Inflammatory macrophage (primary cell): ENCODE data around the gene C2CD2.
"Not testable (repeated sequence)": the region's sequence is repeated elsewhere in the genome, so short reads cannot be mapped to it uniquely, and the experiment has no call there.

Source experiments
- DNase-seq, 2 donors: peaks; one replicate each; pipeline ENCODE4 v3.0.0-alpha.2; 2020 to 2022

C2CD2 gene

DNA sequence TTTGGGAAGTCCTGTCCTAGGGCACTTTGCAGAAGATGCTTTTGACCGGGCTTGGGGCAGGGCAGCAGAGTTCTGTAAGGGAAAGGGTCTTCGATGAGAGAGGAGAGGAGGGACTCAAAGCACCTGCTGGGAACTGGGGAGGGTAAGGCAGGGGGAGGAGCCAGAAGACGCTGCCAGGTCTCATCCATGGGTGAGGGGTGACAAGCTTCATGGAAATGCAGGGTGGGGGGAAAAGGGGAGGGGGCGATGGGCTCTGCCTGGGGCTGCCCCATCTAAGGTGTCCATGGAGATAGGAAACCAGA lies 20.9 kb upstream of the C2CD2 start:
- DNase-seq, result no peak

DNA sequence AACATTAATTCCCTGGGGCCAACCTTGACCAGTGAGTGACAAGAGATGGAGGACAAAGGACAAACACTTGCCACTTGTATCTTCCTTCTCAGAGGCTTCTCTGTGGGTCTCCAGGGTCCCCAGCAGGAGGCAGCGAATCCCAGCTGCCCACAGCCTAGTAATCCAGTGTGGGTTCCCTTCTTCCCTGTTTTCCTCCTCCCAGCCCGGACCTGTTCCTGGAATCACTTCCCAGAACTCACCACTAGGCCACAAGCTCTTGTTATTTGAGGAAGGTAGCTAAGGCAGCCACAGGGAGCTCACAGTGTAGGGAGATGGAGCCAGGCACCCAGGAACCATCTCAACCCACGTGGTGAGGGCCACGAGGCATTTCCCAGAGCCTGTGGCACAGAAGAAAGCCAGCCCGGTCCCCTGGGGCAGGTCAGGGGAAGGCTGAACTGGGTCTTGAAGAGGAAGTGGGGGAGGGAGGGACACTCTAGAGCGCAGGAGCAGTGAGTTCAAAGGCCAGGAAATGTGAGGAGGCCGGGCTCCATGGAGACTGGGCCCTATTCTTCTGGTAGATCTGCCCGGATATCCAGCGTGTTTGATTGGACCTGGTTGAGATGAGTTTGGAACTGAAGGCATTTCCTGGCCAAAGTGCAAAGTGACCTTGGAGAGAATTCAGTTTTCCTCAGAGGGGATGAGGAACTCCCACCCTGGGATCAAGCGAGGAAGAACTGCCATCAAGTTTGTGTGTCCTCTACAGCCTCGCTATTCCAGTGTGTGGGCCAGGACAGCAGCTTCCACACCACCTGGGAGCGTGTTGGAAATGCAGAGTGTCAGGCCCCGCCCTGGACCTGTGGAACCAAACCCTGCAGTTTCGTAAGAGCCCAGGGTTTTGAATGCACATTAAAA lies 20.3 kb upstream of the C2CD2 start:
- DNase-seq, result peak; percentile 63 to 76

DNA sequence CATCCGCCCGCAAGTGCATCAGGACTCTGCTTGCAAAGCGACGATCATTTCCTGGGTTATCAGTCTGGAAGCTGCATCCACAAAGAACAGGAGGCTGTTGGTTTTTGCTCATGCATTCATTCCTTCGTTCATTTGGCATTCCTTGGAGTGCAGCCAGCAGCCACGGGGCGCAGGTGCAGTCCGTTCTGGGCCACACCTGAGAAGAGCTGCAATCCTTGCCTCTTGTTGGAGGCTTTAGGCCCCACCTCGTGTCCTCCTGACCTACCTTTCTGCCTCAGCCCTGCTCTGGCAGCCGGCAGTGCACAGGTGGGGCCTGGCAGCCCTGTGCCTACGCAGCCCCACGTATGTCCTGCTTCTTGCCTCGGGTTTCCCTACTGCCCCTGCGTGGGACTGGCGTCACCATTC lies 19.6 kb upstream of the C2CD2 start:
- DNase-seq, result no peak

DNA sequence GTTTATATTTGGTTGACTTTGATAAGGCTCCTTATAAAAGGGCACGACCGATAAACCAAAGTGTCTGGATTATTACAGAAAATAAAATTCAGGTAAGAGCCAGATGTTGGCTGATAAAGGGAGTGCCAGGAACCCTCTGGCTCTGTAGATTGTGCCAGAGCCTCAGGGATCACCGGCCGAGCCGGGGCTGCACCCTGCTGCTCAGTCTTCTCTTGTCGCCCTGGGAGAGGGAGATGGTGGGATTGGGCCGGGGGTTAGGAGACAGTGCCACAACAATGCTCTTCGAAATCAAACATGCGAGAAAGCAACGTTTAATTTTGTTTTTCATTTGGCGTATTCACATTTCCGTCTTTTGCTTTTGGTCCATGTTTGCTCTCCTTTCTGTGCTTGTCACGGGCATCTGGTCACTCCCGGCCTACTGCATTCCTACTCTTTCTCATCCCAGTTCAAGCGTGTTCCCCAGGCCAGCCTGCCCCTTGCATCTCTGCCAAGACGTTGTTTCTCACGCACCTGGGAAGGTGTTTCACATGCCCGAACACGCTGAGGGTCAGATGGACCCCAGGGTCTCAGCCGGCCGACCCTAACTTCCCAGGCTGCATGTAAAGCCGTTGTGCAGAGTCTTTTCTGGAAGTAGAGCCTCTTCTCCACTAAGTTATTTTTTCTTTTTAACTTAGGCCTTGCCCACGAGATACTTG lies 18.8 kb upstream of the C2CD2 start:
- DNase-seq, result no peak

DNA sequence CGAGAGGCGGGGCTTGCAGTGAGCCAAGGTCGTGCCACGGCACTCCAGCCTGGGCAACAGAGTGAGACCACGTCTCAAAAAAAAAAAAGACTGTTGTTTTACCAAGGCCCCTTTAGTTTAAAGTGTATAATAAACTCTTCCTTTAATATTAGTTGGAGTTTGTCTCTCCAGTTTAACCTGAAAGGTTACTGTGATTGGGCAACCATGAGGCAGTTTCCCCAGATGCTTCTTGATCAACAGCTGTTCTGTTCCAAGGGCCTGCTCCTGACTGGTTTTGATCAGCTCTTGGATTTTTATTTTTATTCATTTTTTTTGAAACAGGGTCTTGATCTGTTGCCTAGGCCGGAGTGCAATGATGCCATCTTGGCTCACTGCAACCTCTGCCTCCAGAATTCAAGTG lies 18.1 kb upstream of the C2CD2 start:
- DNase-seq, result no peak

DNA sequence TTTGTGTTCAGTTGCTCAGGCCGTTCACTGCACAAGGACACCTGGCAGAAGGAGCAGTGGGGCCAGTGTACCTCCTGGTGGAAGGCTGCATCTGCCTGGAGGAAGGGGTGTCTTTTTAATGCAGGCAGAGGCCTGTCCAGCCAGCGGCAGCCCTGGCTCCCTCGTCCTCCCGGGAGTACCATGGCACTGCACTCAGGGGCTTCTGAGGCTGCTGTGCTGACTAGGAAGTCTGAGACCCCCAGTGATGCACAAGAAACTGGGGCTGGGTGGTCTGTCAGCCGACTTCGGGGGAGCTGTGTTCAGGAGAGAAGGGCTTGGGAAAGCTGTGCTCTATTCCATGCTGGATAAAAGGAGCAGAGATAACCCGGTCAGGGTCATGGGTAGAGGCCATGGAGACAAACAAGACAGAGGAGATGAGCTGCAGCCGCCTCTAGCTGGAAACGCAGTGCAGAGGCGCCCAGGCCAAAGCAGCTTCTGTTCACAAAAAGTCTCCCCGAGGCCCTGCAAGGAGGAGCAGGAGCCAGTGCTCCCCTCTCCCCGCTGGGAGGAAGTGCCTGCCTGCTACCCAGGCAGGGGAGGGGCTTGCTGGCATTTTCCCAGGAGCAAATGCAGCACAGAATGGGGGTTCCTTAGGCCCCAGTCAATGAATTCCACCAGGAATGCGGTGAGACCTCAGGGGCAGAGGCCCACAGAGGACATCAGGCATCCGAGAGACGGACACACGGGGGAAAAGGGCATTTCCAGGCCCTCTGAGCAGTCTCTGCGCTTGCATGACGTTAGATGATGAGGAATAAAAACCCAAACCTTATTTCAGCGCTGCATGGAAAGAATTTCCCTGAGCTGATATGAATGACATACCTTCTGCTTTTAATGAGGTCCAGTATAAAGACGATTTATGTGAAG lies 17.2 kb upstream of the C2CD2 start:
- DNase-seq, result no peak

DNA sequence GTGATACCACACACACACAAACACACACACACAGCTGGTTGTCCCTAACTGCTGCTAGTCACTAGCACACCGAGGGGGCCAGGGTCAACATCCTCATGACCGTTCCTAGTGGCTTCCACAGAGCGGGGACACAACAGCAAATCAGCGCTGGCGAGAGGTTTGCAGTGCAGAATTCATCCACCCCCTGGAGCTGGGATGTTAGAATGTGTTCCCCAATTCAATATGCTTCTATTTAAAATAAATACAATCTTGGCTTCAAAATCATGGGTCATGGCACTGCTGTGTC lies 16.2 kb upstream of the C2CD2 start:
- no peak for DNase-seq

DNA sequence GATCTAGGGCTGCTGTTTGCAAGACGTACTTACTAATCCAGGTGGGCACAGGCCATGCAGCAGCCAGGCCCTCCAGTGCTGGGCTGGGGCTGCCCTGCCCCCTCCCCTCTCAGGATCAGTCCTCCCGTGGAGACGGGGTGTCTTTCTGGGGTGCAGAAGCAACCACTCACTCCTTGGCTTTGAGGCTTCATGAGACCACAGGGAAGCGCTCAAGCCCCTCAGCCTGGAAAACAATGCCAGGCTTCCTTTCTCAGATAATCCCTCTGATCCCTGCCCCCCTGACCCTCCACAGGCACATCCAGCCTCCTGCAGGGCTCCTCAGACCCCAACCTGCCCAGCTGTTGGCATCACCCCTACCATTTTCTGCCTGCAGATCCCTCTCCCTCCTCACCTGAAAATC lies 13.9 kb upstream of the C2CD2 start:
- DNase-seq, result no peak

DNA sequence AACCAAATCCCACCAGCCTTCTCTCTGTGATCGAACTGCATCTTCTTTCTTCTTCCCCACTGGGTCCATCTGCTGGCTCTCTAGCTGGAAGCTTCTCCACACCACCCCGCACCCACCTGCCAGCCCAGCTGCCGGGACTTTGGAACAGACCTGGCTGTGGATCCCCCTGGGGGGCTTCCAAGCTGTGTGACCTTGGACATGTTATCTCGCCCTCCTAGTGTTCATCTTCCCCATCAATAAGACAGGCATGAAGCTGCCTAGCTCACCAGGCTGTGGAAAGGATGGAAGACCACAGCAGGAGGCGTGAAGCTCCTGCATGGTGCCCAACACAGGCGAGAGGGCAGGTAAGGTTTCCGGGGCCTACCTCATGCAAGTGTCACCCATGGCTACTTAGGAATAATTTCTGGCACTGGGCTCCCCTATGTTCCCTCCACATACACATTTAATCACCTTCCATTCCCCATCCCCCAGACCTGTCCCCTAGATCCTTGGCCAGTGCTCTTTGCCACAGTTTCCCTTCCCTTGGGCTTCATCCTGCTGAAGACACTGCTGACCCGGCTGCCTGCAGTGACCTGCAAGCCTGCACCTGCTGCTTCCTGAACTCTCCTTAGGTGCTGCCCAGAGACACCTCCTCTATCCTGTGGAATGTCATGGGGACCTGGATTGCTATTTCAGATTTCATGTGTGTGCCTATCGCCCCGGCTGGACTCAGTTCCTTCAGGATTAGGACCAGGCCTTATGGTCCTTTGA lies 13.2 kb upstream of the C2CD2 start:
- DNase-seq, result no peak

DNA sequence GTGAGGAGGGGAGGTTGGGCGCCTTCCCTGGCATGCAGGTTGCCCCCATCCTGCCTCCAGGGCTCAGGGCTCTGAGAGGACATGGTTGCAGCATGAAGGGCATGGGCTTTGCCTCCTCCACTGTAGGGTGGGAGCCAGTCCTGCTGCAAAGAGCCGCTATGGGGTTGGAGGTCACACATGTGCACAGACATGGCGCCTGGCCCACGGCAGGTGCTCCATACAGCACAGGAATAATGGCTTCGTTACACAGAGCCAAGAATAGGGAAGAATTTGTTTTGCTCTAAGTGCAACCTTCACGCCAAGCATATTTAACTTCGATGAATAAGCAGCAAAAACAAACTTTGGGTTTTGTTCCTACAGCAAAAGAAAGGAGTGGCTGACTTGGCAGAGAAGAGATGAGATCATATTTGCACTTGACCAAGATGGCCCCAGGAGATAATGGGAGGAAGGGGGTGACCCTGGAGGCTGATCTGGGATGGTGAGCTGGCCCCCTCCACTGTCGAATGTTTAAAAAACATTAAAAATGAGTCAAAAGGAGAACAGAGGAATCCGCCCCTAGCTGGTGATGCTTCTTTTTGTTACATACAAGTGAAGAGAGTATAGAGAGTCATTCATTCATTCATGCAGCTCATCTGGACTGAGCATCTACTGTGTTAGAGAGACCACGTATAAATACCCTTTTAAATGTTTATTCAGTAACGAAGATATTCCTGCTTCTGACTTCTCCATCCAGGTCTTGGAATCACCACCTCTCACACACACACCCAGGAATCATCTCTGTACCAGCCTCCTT lies 12.4 kb upstream of the C2CD2 start:
- DNase-seq, result no peak

DNA sequence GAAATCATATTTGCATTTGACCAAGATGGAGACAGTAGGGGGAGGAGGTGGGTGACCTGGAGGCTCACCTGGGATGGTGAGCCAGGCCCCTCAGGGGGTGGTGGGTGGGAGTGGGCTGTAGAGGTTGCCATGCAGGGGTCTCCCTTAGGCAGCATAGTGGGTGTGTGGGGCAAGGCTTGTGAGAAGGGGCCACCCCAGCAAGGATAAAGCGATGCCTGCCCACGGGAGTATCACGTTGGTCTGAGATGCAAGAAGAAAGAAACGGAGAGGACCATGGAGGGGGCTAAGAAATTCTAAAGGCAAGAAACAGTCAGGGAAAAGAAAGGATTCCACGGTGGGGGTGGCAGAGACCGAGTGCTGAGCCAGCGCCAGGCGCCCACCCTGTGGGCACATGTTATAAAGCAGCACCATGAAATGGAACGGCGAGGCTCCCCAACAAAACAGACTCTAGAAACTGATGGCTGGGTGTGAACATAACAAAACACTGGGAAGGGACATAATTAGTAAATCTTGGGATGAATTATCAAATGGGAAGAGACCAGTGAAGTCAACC lies 11.7 kb upstream of the C2CD2 start:
- no peak for DNase-seq

DNA sequence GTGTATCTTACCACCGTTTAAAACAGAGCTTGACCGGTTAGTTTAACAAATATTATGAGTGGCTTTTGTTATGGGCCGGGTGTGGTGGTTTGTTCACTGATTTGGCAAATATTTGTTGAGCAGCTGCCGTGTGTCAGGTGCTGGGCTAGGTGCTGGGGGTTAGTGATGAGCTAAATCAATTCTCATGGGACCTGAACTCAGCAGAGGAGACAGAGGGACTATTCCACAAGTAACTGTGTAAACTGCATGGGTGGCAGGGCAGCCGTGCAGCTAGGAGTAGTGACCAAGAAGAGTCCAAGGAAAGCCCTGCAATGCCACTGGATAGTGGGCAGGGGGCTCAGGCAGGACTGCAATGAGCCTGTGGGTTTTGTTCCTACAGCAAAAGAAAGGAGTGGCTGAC lies 11.2 kb upstream of the C2CD2 start:
- DNase-seq, result no peak

DNA sequence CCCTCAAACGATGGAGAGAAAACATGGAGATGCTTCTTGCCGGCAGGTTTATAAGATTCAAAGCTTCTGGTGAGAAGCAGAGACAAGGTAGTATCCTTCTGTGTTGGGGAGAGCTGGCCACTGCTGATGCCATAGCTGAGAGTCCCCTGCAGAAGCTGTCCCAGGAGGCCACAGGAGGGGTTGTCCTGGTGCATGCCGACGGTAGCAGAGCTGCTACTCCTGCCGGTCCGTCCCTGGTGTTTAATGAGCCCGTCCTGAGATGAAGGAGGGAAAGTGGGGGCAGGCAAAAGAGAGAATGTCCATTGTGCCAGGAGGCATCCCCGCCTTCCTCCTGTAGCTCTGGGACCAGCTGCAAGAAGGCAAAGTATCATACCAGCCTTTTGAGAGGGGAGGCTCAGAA lies 10.4 kb upstream of the C2CD2 start:
- no peak for DNase-seq

DNA sequence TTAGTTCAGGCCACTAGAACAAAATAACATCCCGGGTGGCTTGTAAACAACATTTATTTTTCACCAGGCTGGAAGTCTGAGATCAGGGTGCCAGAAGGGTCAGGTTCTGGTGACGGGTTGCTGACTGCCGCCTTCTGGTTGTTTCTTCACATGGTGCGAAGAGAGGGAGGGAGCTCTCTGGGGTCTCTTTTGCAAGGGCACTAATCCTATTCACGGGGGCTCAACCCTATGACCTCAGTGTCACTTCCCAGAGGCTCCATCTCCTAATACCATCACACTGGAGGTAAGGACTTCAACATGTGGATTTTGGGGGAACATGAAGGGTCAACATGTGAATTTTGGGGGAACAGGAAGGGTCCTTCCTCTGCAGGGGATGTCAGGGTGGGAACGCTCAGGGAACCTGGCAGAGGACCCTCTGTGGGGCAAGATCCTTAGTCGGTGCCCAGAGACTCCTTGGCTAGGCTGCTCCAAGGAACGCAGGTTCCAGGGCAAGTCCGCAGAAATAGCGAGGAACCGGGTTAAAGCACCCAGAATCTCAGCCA lies 8.7 kb upstream of the C2CD2 start:
- DNase-seq, result no peak

DNA sequence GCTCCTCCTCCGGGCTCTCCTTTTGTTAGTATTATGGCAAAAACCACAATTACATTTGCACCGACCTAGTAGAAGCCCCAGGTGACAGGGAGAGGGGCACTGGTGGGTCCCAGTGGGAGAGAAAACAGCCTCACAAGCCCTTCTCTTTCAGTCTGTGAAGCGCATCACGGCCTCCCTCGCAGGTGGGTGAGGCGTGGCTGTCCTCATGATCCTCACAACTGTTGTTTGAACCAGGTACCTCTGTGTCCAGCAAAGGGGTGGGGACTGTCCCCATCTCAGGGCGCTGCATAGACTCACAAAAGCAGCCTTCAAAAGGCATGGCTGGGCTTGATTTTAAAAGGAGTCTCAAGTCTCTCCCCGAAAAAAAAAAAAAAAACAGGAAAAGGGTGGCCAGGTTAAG lies 7.9 kb upstream of the C2CD2 start:
- no peak for DNase-seq

DNA sequence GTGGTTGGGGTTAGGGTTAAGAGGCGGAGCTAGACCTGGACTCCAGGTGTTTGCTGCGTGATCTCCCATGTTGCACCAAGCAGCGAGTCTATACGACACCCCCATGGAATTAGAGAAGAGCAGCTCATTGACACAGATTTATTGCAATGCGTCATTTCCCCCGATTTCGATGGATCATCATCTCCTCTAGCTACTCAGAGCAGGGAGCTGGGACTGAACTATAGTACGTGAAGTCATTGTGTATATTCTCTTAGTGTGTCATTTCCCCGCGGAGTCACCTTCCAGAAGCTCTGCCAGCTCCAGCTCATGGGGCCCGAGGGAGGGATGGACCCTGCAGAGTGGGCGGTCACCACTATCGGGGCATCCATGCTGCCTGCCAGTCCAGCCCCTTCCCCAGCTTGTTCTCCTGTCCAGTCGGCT lies 7.5 kb upstream of the C2CD2 start:
- no peak for DNase-seq

DNA sequence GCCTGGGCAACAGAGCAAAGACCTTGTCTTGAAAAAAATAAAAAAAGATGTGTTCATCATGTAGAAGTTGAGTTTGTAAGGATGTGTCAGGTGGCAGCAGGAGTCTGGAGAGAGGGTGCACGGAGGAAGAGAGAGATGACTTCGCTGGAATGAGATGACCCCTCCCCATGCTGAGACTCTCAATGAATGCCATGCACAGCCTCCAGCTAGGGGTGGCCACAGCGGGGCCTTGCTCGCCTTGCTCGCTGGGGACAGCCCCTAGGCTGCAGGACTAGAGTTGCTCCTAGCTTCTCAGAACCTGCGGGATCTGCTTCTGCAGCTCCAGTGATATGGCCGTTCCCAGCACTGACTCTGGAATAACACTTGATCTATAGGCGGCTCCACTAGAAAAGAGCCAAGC lies 6.6 kb upstream of the C2CD2 start:
- DNase-seq, result no peak

DNA sequence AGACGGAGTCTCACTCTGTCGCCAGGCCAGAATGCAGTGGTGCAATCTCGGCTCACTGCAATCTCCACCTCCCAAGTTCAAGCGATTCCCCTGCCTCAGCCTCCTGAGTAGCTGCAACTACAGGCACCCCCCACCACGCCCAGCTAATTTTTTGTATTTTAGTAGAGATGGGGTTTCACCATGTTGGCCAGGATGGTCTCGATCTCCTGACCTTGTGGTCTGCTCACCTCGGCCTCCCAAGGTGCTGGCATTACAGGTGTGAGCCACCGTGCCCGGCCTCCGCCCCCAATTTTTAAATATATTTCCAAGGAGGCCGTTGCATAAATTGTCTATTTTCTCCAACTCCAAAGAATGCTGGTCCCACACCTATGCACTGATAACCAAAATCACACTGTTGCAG lies 5.9 kb upstream of the C2CD2 start:
- not testable (repeated sequence) for DNase-seq

DNA sequence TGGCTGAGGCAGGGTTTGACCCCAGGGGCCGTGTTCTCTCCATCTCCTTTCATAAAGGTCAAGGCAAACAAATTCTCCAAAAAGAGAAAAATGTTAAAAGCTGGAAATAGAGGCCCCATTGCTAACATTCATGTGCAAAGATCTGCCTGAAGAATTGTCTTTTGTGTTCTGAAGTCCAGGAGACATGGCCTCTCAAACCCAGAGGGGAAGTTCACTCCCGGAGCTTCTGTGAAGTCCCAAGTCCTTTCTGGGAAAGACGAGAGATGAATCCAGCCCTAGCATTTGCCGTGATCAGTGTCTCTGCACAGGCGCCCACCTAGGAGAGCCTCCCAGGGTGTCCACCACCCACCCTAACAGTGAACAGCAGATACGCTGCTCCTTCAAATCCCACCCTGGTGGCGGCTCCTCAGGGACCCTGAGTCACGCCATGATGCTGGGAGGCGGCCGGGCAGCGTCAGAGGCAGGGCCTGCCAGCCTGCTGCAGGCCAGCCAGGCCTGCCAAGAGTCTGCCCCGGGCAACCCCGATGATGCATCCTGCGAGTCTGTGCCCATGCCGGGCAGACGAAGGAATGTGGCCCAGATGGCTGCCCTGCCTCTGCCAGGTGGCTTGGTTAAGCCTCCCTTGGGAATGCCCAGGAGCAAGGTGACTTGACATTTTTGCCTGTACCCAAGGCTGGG lies 5.2 kb upstream of the C2CD2 start:
- no peak for DNase-seq

DNA sequence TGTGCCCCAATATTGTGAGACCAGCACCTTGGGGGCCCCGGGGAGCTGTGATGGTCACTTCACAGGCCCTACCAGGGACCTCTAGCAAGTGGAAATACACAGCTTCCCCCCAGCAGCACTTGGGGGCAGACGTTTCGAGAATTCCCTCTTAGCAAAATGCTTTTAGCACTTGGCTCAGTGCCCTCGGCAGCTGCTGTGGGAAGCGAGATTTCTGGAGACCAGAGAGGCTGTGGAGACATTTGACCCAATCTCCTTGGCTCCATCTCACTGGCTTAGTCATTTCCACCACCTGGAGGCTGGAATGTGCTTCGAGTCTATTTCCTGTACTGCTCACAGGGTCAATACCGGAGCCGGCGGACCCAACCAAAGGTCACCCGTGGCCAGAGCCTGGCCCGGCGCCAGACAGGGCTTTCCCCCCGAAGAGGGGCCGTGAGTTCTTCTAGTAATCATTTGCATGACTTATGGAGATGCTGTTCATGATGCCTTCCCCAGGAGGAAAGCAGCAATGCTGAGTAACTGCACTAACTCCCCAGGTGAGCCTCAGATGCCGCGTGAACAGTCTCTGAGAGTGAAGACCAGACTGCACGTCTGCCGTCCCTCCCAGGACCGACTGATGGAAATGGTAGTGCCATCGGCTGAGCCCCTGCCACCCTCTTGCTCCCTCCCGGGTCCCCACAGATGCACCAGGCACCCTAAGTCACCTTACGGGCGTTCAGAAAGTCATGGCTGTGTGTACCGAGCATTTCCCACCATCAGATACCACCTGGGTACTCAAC lies 4.4 kb upstream of the C2CD2 start:
- DNase-seq, result no peak
